IPS DF 6.9 (cell line): ENCODE data around the gene MRPL12.

ENCODE experiments used
- DNase-seq: peaks from one replicate; pipeline ENCODE4 v3.0.0-alpha.2; 2013; ENCODE audit warnings: low read depth, low spot score
- H3K27ac ChIP-seq: one replicate; pipeline ENCODE4 v1.5.1; 2013; ENCODE audit warnings: low read length, control low read depth
- H3K27me3 ChIP-seq: 2 replicates; pipeline ENCODE4 v1.6.1; 2013; ENCODE audit warnings: mild to moderate bottlenecking, low read length; ENCODE audit not compliant: control insufficient read depth, insufficient read depth
- H3K36me3 ChIP-seq: 2 replicates; pipeline ENCODE4 v1.6.1; 2013; ENCODE audit warnings: low read length; ENCODE audit not compliant: control insufficient read depth, insufficient read depth
- H3K4me1 ChIP-seq: 2 replicates; pipeline ENCODE4 v1.6.1; 2013; ENCODE audit warnings: low read length; ENCODE audit not compliant: control insufficient read depth, insufficient read depth
- H3K4me3 ChIP-seq: 2 replicates; pipeline ENCODE4 v1.5.1; 2013; ENCODE audit warnings: mild to moderate bottlenecking, low read length
- H3K9me3 ChIP-seq: 2 replicates; pipeline ENCODE4 v1.6.1; 2013; ENCODE audit warnings: low read length, inconsistent platforms; ENCODE audit not compliant: control insufficient read depth, insufficient read depth
- WGBS: extraction: QIAGEN DNeasy Blood & Tissue Kit; methylation state at CpG from one replicate; pipeline ENCODE4 v1.1.7; 2013; ENCODE audit warnings: mixed read lengths, missing lambda C conversion rate; ENCODE audit not compliant: insufficient read length, insufficient coverage; 5-methylcytosine and 5-hydroxymethylcytosine counted together

MRPL12 gene

DNA sequence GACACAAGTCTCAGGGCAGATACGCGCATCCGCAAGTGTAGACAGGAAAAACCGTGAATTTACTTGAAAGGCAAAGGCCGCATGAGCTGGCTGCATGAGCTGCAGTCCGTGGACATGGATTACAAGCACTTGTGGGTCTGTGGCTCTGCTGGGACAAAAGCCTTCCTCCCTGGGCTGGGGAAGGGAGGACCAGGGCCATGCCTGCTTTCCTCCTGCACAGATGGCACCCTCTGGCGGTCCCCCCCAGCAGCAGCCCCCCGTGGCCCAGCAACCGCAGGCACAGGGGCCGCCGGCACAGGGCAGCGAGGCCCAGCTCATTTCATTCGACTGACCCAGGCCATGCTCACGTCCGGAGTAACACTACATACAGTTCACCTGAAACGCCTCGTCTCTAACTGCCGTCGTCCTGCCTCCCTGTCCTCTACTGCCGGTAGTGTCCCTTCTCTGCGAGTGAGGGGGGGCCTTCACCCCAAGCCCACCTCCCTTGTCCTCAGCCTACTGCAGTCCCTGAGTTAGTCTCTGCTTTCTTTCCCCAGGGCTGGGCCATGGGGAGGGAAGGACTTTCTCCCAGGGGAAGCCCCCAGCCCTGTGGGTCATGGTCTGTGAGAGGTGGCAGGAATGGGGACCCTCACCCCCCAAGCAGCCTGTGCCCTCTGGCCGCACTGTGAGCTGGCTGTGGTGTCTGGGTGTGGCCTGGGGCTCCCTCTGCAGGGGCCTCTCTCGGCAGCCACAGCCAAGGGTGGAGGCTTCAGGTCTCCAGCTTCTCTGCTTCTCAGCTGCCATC, 1.7 kb upstream of the MRPL12 start:
- H3K27me3 ChIP-seq = no peaks in the 10 kb centered on the region
- DNase-seq = no peak
- peaks cover 30% of the 10 kb centered on the region for H3K36me3 ChIP-seq
- H3K4me1 ChIP-seq = peaks cover 6% of the 10 kb centered on the region; the same call in 1 of the 2 replicates
- no peak overlapping the region for H3K27ac ChIP-seq
- no peak overlapping the region for H3K4me3 ChIP-seq
- no CpG with 5 or more reads among the region's 23 CpGs for WGBS
- H3K9me3 ChIP-seq = no peaks in the 10 kb centered on the region

DNA sequence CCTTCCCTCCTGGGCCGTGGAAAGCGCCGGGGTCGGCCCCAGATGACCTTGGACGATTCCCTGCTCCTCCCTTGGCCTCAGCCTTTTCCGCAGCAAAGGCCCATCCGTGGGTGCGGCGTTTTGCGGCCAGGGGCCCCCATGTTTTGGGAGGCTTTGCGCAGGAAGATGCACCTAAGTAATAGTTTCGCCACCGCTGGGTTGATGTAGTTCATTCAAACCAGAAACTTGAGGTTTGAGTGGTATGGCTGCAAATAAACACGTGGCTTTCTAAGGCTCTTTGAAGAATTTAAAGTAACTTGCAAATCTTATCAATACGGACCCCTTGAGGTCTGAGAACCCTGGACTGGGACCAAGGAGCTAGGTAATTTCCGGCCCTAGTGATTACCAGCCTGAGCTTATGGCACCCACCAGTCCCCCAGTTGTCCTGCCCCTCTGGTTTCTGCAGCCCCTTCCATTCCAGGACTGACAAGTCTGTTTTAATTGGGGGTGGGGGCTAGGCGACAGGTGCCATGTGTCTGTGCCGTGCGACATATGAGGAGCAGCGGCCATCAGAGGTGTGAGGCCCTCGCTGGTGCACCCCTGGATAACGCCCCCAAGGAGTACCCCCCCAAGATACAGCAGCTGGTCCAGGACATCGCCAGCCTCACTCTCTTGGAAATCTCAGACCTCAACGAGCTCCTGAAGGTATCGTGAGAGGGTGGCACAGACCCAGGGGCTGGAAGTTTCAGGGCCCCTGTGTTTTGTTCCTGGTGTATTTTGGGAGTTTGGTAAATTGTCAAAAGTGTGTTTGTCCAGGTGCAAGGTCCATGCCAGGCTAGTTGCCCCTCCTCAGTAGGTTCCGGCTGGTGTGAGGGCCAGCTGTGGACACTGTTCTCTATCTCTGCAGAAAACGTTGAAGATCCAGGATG, 834 bp downstream of the MRPL12 start:
- Histone ChIP-seq H3K9me3 (no peaks in the 10 kb centered on the region), H3K4me3 (peak overlapping the region; percentile 87), H3K36me3 (peaks cover 40% of the 10 kb centered on the region), H3K27me3 (no peaks in the 10 kb centered on the region), H3K4me1 (peaks cover 7% of the 10 kb centered on the region), H3K27ac (no peak overlapping the region)
- no peak for DNase-seq
- WGBS = no CpG with 5 or more reads among the region's 27 CpGs

DNA sequence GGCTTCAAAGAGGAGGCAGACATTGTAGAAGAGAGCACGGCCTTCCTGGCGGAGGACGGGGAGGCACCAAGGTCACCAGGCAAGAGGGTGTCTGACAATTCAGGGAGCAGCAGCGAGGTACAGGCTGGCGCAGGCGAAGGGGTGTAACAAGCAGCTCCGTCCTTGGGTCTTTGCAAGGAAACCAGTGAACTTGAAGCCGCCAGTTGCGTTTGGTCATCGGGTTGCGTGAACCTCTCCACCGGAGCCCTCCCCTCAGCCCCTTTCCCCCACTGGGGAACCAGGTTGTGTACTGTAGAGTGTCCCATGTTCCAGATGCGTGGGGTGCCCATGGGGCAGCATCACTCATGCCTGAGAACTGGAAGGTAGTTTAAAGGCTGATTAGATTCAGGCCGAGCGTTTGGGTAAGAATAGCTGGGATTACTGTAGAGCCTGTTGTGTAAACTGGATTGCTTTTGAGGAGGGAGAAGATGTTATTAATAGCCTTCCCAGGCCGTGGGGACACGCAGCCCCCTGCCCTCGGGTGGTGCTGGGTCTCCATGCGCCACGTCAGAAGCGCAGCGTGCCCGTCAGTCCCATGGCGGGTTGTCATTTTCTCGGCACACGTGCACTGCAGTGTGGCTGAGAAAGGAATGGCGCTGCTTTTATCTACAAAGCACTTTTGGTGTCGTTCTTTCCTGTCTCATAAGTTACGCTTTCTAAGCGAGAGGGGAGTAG, 2.5 kb downstream of the MRPL12 start:
- Histone ChIP-seq H3K9me3 (no peaks in the 10 kb centered on the region), H3K27ac (no peak overlapping the region)
- no CpG with 5 or more reads among the region's 30 CpGs for WGBS

DNA sequence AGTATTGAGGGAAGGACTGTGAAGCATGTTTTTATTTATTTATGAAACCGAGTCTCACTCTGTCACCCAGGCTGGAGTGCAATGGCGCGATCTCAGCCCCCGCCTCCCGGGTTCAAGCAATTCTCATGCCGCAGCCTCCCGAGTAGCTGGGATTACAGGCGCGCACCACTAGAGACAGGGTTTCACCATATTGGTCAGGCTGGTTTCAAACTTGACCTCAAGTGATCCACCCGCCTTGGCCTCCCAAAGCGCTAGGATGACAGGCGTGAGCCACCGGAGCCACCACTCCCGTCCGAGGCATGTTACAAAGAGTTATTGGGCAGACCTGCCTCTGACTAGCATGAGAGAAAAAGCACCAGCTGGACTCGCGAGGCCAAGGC, 3.1 kb downstream of the MRPL12 start:
- H3K4me1 ChIP-seq = peaks cover 7% of the 10 kb centered on the region
- H3K4me3 ChIP-seq = no peak overlapping the region
- peaks cover 38% of the 10 kb centered on the region for H3K36me3 ChIP-seq
- H3K27ac ChIP-seq = no peak overlapping the region
- H3K27me3 ChIP-seq = no peaks in the 10 kb centered on the region
- no CpG with 5 or more reads among the region's 17 CpGs for WGBS
- no peaks in the 10 kb centered on the region for H3K9me3 ChIP-seq
- DNase-seq = no peak

More for the DNA sequence above, 2.5 kb downstream of the MRPL12 start:
- peaks cover 7% of the 10 kb centered on the region for H3K4me1 ChIP-seq
- peaks cover 40% of the 10 kb centered on the region for H3K36me3 ChIP-seq
- H3K27me3 ChIP-seq = no peaks in the 10 kb centered on the region
- no peak overlapping the region for H3K4me3 ChIP-seq
- no peak for DNase-seq

DNA sequence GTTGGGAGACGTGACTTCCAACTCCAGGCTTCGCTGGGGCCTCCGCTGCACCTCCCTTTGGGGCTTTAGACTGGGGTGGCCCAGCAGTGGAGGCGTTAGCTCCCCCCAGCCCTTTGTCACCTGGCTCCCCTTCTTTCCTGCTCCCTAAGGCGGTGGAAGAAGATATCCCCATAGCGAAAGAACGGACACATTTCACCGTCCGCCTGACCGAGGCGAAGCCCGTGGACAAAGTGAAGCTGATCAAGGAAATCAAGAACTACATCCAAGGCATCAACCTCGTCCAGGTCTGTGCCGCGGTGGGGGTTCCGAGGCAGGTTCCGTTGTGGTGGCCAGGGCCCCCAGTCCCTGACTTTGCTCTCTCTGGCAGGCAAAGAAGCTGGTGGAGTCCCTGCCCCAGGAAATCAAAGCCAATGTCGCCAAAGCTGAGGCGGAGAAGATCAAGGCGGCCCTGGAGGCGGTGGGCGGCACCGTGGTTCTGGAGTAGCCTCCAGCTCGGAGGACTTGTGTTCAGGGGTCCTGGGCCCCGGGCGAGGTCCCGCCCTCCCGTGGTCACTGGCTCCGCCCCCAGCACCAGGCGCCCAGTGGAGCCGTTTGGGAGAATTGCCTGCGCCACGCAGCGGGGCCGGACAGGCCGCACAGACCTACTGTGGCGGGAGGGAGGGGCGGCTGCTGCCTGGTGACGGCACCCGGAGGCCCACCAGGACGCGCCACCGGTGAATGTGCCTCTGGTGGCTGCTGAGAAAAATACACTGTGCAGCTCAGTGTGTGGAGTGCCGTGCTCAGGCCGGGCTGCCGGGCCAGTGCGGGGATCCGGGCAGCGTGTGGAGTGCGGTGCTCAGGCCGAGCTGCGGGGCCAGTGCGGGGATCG, 3.8 kb downstream of the MRPL12 start:
- Histone ChIP-seq H3K4me1 (peaks cover 9% of the 10 kb centered on the region), H3K36me3 (peaks cover 32% of the 10 kb centered on the region), H3K4me3 (no peak overlapping the region), H3K9me3 (no peaks in the 10 kb centered on the region), H3K27me3 (no peaks in the 10 kb centered on the region), H3K27ac (no peak overlapping the region)
- no peak for DNase-seq
- no CpG with 5 or more reads among the region's 54 CpGs for WGBS

DNA sequence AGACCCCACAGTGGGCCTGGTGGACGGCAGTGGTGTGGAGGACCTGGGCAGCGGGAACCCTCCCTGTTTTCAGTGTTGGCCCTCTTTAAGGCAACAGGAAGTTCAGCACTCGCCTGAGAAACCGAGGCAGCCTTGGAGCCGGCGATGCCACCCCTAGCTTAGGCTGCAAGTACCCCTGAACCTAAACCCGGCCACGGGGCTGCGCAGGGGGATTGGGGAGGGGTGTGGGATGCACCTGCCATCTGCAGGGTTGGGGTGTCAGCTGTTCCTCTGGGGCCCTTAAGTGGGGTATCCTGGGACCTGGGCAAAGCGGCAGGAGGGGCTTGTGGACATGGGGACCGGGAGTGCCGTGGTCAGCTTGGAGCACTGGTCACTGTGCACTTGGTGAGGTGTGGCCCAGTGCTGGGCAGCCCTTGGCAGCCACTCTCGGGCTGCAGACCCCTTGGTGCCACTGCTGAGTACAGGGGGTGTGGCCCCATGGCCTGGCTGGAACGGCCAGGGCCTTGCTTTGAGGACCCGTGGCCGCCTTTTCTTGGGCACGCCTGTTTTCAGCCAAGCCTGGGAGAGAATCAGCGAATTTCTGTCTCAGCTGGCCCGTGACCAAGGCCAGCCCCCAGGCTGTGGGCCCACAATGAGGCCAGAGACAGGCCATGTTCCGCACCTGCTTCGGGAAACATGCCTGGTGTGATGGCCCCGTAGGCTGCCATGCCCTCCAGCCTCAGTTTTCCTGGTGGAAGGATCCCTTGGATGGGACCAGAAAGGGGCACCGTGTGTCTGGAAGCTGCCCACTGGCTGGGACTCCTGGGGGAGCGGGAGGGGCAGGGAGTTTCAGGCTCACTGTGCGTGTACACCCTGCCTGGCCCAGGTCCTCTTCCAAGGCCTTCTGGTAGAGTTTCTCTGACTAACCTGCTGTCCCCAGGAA, 4.8 kb downstream of the MRPL12 start:
- Histone ChIP-seq H3K27ac (no peak overlapping the region), H3K36me3 (peaks cover 32% of the 10 kb centered on the region), H3K4me3 (no peak overlapping the region), H3K4me1 (peaks cover 6% of the 10 kb centered on the region), H3K9me3 (no peaks in the 10 kb centered on the region), H3K27me3 (no peaks in the 10 kb centered on the region)
- no peak for DNase-seq
- WGBS = no CpG with 5 or more reads among the region's 25 CpGs

DNA sequence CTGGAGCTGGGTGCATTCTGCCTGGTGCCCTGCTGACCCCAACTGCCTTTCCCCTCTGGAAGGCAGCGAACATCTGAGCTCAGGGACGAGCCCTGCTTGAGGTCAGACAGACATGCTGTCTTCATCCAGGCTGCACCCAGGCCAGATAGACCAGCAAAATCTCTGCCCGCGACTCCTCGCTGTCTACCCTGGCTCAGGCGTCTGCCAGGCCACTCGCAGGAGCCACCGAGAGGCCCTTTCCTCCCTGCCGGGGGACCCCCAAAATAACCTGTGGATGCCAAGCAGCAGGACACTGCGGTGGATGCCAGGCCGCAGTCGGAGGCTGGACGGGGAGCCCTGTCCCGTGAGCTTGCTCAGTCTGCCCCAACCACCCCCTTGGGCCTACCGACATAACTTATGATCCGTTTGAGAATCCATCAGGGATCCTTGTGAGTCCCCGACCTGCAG, 5.6 kb downstream of the MRPL12 start:
- no peaks in the 10 kb centered on the region for H3K27me3 ChIP-seq
- no peak overlapping the region for H3K4me3 ChIP-seq
- peaks cover 32% of the 10 kb centered on the region for H3K36me3 ChIP-seq
- H3K4me1 ChIP-seq = peaks cover 11% of the 10 kb centered on the region
- WGBS = no CpG with 5 or more reads among the region's 17 CpGs
- no peak overlapping the region for H3K27ac ChIP-seq
- no peak for DNase-seq
- no peaks in the 10 kb centered on the region for H3K9me3 ChIP-seq

DNA sequence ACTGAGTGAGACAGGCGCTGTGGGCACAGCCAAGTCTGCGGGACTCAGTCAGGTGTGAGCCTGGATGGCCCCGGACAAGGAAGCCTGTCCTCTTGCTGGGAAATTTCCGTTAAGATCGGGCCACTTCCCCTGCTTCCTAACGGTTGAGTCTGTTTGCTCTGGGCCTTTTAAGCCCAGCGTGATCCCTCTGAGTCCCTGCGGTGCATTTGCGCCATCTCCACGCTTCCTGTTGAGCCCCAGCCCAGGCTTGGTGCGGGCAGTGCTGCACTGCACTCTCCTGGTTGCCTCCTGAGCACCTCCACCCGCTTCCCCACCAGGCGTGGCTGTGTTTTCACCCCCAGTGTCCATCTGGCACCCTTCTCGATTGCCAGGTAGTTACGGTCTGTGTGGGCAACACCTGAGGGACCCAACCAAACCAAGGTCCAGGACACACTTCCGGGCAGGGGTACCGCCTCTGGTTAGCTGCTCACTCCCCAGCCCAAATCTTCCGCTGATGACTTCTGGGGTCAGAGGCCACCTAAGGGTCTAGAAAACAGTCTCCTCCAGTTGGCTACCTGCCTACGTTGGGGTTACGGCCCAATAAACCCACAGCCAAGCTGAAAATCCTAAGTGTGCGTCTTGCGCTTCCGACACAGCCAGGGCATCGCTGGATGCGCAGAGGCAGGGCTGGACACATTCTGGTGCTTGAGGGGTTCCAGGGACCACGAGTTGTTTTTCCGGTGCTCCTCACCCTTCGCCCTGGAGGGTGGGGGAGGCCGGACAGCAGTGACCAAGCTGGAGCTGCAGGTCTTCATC, 7.5 kb downstream of the MRPL12 start:
- H3K27ac ChIP-seq = no peak overlapping the region
- DNase-seq = no peak
- no peaks in the 10 kb centered on the region for H3K9me3 ChIP-seq
- H3K36me3 ChIP-seq = peaks cover 32% of the 10 kb centered on the region
- peak overlapping the region; percentile 25; the same call in 1 of the 2 replicates for H3K4me3 ChIP-seq
- no CpG with 5 or more reads among the region's 29 CpGs for WGBS
- peaks cover 9% of the 10 kb centered on the region; the same call in 1 of the 2 replicates for H3K4me1 ChIP-seq
- H3K27me3 ChIP-seq = no peaks in the 10 kb centered on the region
